Neural progenitor cell (in vitro differentiated cells): ENCODE data around the gene GRIK2. TPM values are rescaled to one million over a fixed set of nuclear protein-coding genes. Genes with fewer than 3 reads are reported as not detected.

Experiments used
- DNase-seq: peaks from one replicate; pipeline ENCODE4 v3.0.0-alpha.2; 2016; ENCODE audit warnings: low spot score
- H2AFZ ChIP-seq: fragments of 200-600 bp; sonication (generic); replicated peaks from 2 replicates; pipeline ENCODE4 v1.6.1; 2016; ENCODE audit warnings: antibody characterized with exemption
- H3F3A ChIP-seq: fragments of 200-600 bp; sonication (generic); 2 replicates; pipeline ENCODE4 v1.6.1; 2016; ENCODE audit warnings: antibody characterized with exemption, low read depth
- H3K27ac ChIP-seq: fragments of 200-600 bp; sonication (generic); 2 replicates; pipeline ENCODE4 v1.5.1; 2016; ENCODE audit warnings: mild to moderate bottlenecking
- H3K27me3 ChIP-seq: fragments of 200-600 bp; sonication (generic); 2 replicates; pipeline ENCODE4 v1.6.1; 2016; ENCODE audit warnings: mild to moderate bottlenecking, moderate library complexity
- H3K36me3 ChIP-seq: fragments of 200-600 bp; sonication (generic); 2 replicates; pipeline ENCODE4 v1.5.1; 2016
- H3K4me1 ChIP-seq: fragments of 200-600 bp; sonication (generic); 2 replicates; pipeline ENCODE4 v1.6.1; 2016; ENCODE audit warnings: mixed run types
- H3K4me2 ChIP-seq: fragments of 200-600 bp; sonication (generic); 2 replicates; pipeline ENCODE4 v1.6.1; 2016
- H3K4me3 ChIP-seq: fragments of 200-600 bp; sonication (generic); 2 replicates; pipeline ENCODE4 v1.5.1; 2016
- H3K79me2 ChIP-seq: fragments of 200-600 bp; sonication (generic); 2 replicates; pipeline ENCODE4 v1.6.1; 2016; ENCODE audit warnings: low read depth
- H3K9ac ChIP-seq: fragments of 200-600 bp; sonication (generic); 2 replicates; pipeline ENCODE4 v1.6.1; 2016
- H3K9me3 ChIP-seq: fragments of 200-600 bp; sonication (generic); 2 replicates; pipeline ENCODE4 v1.5.1; 2016; ENCODE audit warnings: low read depth
- H4K20me1 ChIP-seq: fragments of 200-600 bp; sonication (generic); 2 replicates; pipeline ENCODE4 v1.6.1; 2016; ENCODE audit warnings: low read depth
- H3K27ac Mint-ChIP-seq: 3 replicates; pipeline ENCODE4 v1.8.0; 2021; ENCODE audit warnings: mixed read lengths
- H3K27me3 Mint-ChIP-seq: 2 replicates; pipeline ENCODE4 v1.8.0; 2022; ENCODE audit warnings: low read depth, mild to moderate bottlenecking, inconsistent platforms, moderate library complexity, mixed read lengths; ENCODE audit not compliant: insufficient read depth
- H3K36me3 Mint-ChIP-seq: 3 replicates; pipeline ENCODE4 v1.8.0; 2021; ENCODE audit warnings: mixed read lengths
- H3K4me1 Mint-ChIP-seq: 3 replicates; pipeline ENCODE4 v1.8.0; 2021; ENCODE audit warnings: mixed read lengths
- H3K4me3 Mint-ChIP-seq: 3 replicates; pipeline ENCODE4 v1.8.0; 2021; ENCODE audit warnings: mild to moderate bottlenecking, moderate library complexity, mixed read lengths
- H3K9me3 Mint-ChIP-seq: 3 replicates; pipeline ENCODE4 v1.8.0; 2020; ENCODE audit warnings: mixed read lengths
- EZH2 ChIP-seq: fragments of 200-600 bp; sonication (generic); IDR thresholded peaks from 2 replicates; pipeline ENCODE4 v1.6.1; 2017; ENCODE audit warnings: antibody characterized with exemption, mild to moderate bottlenecking, moderate library complexity
- EZH2phosphoT487 ChIP-seq: fragments of 200-600 bp; sonication (generic); IDR thresholded peaks from 2 replicates; pipeline ENCODE4 v1.6.1; 2017; ENCODE audit warnings: antibody characterized with exemption
- total RNA-seq: library from RNA; depleted of rRNA; stranded (reverse); fragments of >200 nt; gene quantifications from 2 replicates; pipeline ENCODE4 v1.2.3, GENCODE V29; 2015; ENCODE audit warnings: low replicate concordance
- TF ChIP-seq, protein P1 (sequence below): fragments of 200-600 bp; sonication (generic); IDR thresholded peaks from 2 replicates; pipeline ENCODE4 v1.5.1; 2017; ENCODE audit warnings: antibody characterized with exemption, mild to moderate bottlenecking

Gene GRIK2
- total RNA-seq, 1 donor from 2014 or later, result 0.88 TPM

DNA sequence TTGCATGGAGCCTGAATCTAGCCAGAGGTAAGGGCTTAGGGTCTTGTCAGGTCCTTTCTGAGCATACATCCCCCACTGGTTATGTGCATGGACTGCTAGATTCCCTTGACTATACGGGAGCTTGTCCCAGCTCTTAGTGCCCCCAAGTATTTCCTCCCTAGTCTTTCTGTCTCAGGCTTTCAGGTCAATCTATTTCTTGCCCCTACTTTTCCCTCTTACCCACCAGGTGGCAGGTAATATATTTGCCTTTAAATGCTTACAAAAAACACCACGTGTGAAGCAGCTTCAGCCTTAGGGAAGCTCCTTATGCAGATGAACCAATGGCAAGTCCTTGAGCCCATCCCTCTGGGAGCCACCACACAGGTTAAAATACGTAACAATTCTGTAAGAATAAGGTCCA, 454.2 kb downstream of the GRIK2 start:
- H3F3A ChIP-seq, result no peaks in the 10 kb centered on the region
- no peak overlapping the region for H3K27ac ChIP-seq
- H3K4me2 ChIP-seq, result peak overlapping the region; percentile 11
- Mint-ChIP-seq H3K4me1 (no peaks in the 10 kb centered on the region), H3K27me3 (no peaks in the 10 kb centered on the region), H3K36me3 (no peaks in the 10 kb centered on the region), H3K9me3 (no peaks in the 10 kb centered on the region), H3K27ac (no peak overlapping the region), H3K4me3 (no peak overlapping the region)
- H3K9me3 ChIP-seq, result no peaks in the 10 kb centered on the region
- no peaks in the 10 kb centered on the region for H4K20me1 ChIP-seq
- TF ChIP-seq EZH2phosphoT487, result no peak
- no peak for TF ChIP-seq EZH2
- TF ChIP-seq, protein P1, sequence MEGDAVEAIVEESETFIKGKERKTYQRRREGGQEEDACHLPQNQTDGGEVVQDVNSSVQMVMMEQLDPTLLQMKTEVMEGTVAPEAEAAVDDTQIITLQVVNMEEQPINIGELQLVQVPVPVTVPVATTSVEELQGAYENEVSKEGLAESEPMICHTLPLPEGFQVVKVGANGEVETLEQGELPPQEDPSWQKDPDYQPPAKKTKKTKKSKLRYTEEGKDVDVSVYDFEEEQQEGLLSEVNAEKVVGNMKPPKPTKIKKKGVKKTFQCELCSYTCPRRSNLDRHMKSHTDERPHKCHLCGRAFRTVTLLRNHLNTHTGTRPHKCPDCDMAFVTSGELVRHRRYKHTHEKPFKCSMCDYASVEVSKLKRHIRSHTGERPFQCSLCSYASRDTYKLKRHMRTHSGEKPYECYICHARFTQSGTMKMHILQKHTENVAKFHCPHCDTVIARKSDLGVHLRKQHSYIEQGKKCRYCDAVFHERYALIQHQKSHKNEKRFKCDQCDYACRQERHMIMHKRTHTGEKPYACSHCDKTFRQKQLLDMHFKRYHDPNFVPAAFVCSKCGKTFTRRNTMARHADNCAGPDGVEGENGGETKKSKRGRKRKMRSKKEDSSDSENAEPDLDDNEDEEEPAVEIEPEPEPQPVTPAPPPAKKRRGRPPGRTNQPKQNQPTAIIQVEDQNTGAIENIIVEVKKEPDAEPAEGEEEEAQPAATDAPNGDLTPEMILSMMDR, result no peak
- no peaks in the 10 kb centered on the region for H3K36me3 ChIP-seq
- peaks cover 21% of the 10 kb centered on the region for H3K4me1 ChIP-seq
- no peaks in the 10 kb centered on the region for H3K27me3 ChIP-seq
- H3K4me3 ChIP-seq, result no peak overlapping the region
- no peaks in the 10 kb centered on the region for H3K79me2 ChIP-seq
- DNase-seq, result peak; percentile 5
- no peak overlapping the region for H3K9ac ChIP-seq
- peak overlapping the region; percentile 91 for H2AFZ ChIP-seq

DNA sequence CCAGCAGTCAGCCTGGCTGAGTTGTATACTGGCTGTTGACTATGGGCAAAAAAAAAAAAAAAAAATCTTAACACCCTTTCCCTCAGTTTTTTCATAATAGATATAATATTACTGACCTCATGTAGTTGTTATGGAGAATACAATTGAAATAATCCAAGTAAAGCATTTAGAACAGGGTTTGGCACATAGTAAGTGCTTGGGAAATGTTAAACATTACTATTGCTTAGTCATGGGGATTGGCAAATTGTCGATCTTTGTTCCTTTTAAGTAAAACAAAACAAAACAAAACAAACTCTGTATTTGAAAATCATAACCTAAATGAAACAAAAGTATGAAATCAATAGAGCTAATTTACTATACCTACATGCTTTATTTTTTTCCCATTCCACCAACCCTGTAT, 458.4 kb downstream of the GRIK2 start:
- no peaks in the 10 kb centered on the region for H3K9me3 Mint-ChIP-seq
- H3K27ac ChIP-seq, result no peak overlapping the region
- H3K4me3 Mint-ChIP-seq, result no peak overlapping the region
- H3K27me3 Mint-ChIP-seq, result no peaks in the 10 kb centered on the region
- H3K9me3 ChIP-seq, result no peaks in the 10 kb centered on the region
- TF ChIP-seq EZH2phosphoT487 (no peak), EZH2 (no peak)
- TF ChIP-seq, protein P1, result no peak
- no peak overlapping the region for H3K4me2 ChIP-seq
- no peak for DNase-seq
- no peak overlapping the region for H3K4me3 ChIP-seq
- H3K4me1 Mint-ChIP-seq, result no peaks in the 10 kb centered on the region
- H3K4me1 ChIP-seq, result peaks cover 21% of the 10 kb centered on the region
- no peaks in the 10 kb centered on the region for H4K20me1 ChIP-seq
- no peaks in the 10 kb centered on the region for H3K36me3 ChIP-seq
- H3K27ac Mint-ChIP-seq, result no peak overlapping the region
- no peaks in the 10 kb centered on the region for H3F3A ChIP-seq
- H3K79me2 ChIP-seq, result no peaks in the 10 kb centered on the region
- H3K27me3 ChIP-seq, result no peaks in the 10 kb centered on the region
- no peak overlapping the region for H3K9ac ChIP-seq
- H3K36me3 Mint-ChIP-seq, result no peaks in the 10 kb centered on the region
- H2AFZ ChIP-seq, result no peak overlapping the region

DNA sequence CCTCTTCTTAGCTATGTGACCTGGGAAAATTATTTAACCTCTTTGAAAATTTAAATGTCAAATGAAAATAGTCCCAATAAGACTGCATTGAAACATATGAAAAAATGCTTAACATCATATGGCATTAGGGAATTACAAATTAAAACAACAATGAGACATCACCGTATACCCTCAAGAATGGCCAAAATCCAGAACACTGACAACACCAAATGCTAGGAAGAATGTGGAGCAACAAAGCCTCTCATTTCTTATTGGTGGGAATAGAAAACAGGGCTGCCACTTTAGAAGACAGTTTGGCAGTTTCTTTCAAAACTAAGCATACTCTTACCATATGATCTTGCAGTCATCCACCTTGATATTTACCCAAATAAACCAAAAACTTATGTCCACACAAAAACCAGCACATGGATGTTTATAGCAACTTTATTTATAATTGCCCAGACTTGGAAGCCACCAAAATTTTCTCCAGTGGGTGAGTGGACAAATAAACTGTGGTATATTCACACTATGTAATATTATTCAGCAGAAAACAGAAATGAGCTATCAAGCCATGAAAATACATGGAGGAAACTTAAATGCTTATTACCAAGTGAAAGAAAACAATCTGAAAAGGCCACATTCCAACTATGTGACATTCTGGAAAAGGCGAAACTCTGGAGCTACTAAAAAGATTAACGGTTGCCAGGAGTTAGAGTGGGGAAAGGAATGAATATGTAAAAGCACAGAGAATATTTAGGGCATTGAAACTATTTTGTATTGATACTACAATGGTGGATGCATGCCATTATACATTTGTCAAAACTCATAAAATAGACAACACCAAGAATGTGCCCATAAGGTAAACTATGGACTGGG, 459.9 kb downstream of the GRIK2 start:
- DNase-seq, result no peak
- Mint-ChIP-seq H3K4me3 (no peak overlapping the region), H3K9me3 (no peaks in the 10 kb centered on the region), H3K4me1 (no peaks in the 10 kb centered on the region), H3K27ac (no peak overlapping the region), H3K36me3 (no peaks in the 10 kb centered on the region), H3K27me3 (no peaks in the 10 kb centered on the region)
- H3K27me3 ChIP-seq, result no peaks in the 10 kb centered on the region
- no peak overlapping the region for H3K9ac ChIP-seq
- H2AFZ ChIP-seq, result no peak overlapping the region
- H3K4me3 ChIP-seq, result no peak overlapping the region
- H3F3A ChIP-seq, result no peaks in the 10 kb centered on the region
- TF ChIP-seq, protein P1, result no peak
- TF ChIP-seq EZH2phosphoT487 (no peak), EZH2 (no peak)
- no peaks in the 10 kb centered on the region for H3K9me3 ChIP-seq
- H3K4me2 ChIP-seq, result no peak overlapping the region
- H3K36me3 ChIP-seq, result no peaks in the 10 kb centered on the region
- no peaks in the 10 kb centered on the region for H4K20me1 ChIP-seq
- H3K79me2 ChIP-seq, result no peaks in the 10 kb centered on the region
- no peak overlapping the region for H3K27ac ChIP-seq
- H3K4me1 ChIP-seq, result peaks cover 10% of the 10 kb centered on the region
